HG03135 (cell line): ENCODE results near the gene PLA2G2D.

Experiments used
- ATAC-seq: cut with Tn5 transposase; IDR thresholded peaks from one replicate; pipeline ENCODE4 v1.9.1; 2021; ENCODE audit warnings: mild to moderate bottlenecking, moderate library complexity; ENCODE audit not compliant: unreplicated experiment

The PLA2G2D gene

GRCh38 chr1:20070357-20070756, 49.0 kb downstream of the PLA2G2D start:
- ATAC-seq: no peak

GRCh38 chr1:20069874-20070273, 49.5 kb downstream of the PLA2G2D start, which contains the start of gene PLA2G5:
PLA2G5 (plus strand) TSS chr1:20070194; CDS start chr1:20084831, 14,637 bp downstream.
- no peak for ATAC-seq

GRCh38 chr1:20068722-20069121, 50.6 kb downstream of the PLA2G2D start:
- ATAC-seq: no peak

- ATAC-seq: no peak
Measured at GRCh38 chr1:20063861-20064292, 55.5 kb downstream of the PLA2G2D start.
